SK-MEL-5 (cell line): ENCODE measurements around the gene NUP98. TPM values are rescaled to one million over a fixed set of nuclear protein-coding genes. Genes with fewer than 3 reads are reported as not detected.
"Not testable (repeated sequence)": the region's sequence is repeated elsewhere in the genome, so short reads cannot be mapped to it uniquely, and the experiment has no call there.

ENCODE experiments used
- DNase-seq: peaks from one replicate; pipeline ENCODE4 v3.0.0-alpha.2; 2016; ENCODE audit warnings: low read depth, low spot score
- in situ Hi-C: cut with HindIII; loops from 2 replicates; pipeline ENCODE4 v1.10.0; 2016; ENCODE audit warnings: low sequenced_read_pairs, high pct_unique_total_duplicates, low pct_unique_long_range_greater_than_20kb
- total RNA-seq: library from RNA; depleted of rRNA; stranded (reverse); fragments of >200 nt; shearing (Covaris generic); gene quantifications from 2 replicates; pipeline ENCODE4 v1.2.3, GENCODE V29; 2014

NUP98 gene
- total RNA-seq, 1 experiment from 2014 or later = 102 TPM

- in situ Hi-C loops = no loop called here
- DNase-seq = no peak
Observed at GRCh38 chr11:3775736-3776406, 21.5 kb downstream of the NUP98 start.

GRCh38 chr11:3773180-3773579, 24.2 kb downstream of the NUP98 start:
- no peak for DNase-seq
- in situ Hi-C loops = no loop called here

DNA sequence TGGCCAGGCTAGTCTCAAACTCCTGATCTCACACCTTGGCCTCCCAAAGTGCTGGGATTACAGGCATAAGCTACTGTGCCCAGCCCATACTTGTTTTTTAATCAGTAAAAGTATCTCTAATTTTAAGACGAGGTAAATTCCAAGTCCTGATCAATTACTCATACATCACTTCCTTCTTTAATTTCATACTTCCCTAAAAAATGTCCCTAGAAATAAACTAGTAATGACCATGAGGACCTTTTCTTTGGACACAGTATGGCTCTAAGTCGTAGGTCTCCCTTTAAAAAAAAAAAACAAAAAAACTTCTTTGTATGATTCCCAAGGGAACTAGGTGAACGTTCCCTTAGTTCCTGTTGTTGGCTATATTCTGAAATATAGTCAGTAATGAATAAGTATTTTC, 29.8 kb downstream of the NUP98 start:
- DNase-seq = no peak
- in situ Hi-C loops = no loop called here

DNA sequence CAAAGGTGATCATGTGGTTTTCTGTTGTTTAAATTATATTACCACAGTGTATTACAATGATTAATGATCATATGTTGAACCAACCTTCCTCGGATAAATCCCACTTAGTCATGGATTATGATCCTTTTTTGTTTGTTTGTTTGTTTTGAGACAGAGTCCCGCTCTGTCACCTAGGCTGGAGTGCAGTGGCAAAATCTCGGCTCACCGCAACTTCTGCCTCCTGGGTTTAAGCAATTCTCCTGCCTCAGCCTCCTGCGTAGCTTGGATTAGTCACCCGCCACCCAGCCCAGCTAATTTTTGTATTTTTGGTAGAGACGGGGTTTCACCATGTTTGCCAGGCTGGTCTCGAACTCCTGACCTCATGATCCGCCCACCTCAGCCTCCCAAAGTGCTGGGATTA, 30.5 kb downstream of the NUP98 start:
- DNase-seq, in situ Hi-C loops: not testable (repeated sequence)

DNA sequence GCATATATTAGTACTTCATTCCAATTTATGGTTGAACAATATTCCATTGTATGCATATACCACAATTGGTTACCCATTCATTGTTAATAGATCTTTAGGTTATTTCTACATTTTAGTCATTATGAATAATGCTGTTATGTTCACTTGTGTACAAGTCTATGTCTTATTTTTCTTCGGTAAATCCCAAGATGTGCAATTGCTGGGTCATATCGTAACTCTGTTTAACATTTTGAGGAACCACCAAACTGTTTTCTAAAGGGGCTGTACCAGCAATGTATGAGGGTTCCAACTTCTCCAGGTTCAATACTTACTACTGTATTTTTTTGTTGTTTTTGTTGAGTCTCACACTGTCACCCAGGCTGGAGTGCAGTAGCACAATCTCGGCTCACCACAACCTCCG, 33.1 kb downstream of the NUP98 start:
- DNase-seq = no peak
- in situ Hi-C loops = no loop called here

DNA sequence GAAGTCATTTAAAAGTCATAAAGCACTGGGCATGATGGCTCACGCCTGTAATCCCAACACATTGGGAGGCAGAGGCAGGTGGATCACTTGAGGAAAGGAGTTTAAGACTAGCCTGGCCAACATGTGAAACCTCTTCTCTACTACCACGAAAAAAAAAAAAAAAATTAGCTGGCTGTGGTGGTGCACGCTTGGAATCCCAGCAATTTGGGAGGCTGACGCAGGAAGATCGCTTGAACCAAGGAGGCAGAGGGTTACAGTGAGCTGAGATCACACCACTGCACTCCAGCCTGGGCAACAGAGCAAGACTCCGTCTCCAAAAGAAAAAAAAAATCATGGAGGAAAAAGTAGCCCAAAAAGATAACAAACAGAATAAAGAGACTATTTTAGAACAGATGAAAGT, 42.2 kb downstream of the NUP98 start:
- in situ Hi-C loops = no loop called here
- DNase-seq = no peak

DNA sequence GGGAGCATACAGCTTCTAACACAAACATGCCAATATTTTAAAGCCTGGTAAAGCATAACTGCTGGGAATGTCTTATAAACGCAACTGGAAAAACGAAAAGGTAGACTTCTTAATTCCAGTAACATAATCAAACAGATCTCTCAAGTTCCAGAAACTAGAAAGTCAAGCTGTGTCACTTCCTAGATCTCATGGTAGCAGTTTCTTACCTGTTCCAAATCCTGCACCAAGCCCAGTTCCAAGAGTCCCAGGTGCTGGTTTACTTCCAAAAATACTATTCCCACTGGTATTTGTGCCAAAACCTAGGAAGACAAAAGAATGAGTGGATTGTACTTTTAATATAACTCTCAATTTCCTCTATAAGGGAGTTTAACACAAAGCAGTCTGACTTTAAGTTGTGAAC, 44.2 kb downstream of the NUP98 start:
- no peak for DNase-seq
- in situ Hi-C loops = no loop called here

DNA sequence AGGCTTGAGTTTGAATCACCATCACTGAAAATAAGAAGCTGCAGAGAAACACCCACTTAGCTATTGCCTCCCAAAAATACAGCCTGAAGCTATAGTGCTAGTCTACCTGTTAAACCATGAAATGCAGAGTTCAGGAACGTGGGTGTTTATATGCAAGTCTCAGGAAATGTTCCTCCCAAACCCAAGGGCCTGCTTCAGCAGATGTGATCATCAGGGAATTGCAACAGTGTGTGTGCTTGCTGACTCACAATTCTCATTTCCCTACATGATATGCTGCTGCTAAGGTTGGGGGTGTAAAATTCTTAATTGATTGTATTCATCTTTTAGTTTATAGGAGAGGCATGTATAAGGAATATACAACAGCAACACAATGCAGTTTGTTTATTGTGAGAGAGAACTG, 49.6 kb downstream of the NUP98 start:
- DNase-seq = no peak
- in situ Hi-C loops = no loop called here

DNA sequence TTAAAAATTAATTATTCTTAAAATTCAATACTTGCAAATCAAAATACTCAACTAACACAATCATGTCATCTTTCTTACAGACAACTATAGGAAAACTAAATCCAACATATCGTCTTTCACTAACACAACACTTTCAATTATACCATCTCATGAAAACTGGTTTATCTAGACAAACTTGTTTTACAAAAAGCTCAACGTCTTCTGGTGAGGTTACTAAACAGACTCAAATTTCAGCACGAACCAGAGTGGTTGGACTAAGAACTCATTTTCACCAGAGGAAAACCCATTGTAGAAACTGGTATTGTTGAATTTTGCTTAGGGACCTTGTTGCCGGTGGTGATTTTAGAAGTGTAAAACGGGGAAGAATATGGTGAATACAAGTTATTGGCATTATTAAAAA, 52.2 kb downstream of the NUP98 start:
- DNase-seq = no peak
- in situ Hi-C loops = no loop called here

DNA sequence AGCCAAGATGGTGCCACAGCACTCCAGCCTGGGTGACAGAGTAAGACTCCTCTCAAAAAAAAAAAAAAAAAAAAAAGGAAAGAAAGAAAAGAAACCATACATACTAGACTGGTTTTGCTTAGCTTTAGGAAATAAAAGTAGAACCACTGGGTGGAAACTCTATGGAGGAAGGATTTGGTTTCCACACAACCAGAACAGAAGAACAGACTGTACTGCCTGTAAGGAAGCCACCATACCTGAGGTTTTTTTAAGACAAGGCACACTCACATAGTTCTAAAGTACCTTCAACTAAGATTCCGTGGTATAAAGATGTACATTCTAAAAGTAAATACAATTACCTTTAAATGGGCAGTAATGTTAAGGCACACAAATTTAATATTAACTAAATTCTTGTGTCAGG, 58.6 kb downstream of the NUP98 start:
- in situ Hi-C loops = no loop called here
- no peak for DNase-seq

DNA sequence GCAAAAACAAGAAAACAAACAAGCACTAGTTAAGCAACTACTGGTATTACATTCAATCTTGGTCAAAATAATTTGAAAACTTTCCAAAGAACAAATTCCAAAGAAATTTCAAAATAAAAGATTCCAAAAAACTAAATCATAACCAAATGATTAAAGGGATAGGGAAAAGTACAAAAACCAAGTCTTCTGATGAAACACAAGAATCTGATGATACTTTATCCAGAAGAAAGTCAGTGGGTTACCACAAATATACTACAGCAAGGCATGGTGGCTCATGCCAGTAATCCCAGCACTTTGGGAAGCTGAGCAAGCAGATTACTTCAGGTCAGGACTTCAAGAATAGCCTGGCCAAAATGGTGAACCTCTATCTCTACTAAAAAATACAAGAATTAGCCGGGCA, 59.1 kb downstream of the NUP98 start:
- no peak for DNase-seq
- in situ Hi-C loops = no loop called here

DNA sequence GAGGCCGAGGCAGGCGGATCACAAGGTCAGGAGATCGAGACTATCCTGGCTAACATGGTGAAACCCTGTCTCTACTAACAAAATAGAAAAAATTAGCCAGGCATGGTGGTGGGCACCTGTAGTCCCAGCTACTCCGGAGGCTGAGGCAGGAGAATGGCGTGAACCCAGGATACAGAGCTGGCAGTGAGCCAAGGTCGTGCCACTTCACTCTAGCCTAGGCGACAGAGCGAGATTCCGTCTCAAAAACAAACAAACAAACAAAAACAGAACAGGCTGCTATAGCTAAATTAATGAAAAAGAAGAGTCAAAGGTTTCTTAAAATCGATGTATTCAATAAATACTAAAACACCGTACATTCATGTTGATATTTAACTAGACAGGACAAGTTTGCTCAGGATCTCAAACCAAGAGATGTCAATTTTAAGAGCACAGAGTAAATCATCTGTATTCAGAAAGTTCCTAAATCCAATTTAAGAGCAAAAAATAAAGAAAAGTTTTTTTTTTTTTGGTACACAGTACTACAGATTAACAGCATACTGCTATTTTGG, 59.9 kb downstream of the NUP98 start:
- no peak for DNase-seq
- in situ Hi-C loops = no loop called here

GRCh38 chr11:3736816-3737215, 60.5 kb downstream of the NUP98 start:
- in situ Hi-C loops = no loop called here
- DNase-seq = no peak

- in situ Hi-C loops = no loop called here
- DNase-seq = no peak
Observed at GRCh38 chr11:3735827-3736226, 61.5 kb downstream of the NUP98 start.

- in situ Hi-C loops = no loop called here
Observed at GRCh38 chr11:3732671-3733436, 64.5 kb downstream of the NUP98 start.

DNA sequence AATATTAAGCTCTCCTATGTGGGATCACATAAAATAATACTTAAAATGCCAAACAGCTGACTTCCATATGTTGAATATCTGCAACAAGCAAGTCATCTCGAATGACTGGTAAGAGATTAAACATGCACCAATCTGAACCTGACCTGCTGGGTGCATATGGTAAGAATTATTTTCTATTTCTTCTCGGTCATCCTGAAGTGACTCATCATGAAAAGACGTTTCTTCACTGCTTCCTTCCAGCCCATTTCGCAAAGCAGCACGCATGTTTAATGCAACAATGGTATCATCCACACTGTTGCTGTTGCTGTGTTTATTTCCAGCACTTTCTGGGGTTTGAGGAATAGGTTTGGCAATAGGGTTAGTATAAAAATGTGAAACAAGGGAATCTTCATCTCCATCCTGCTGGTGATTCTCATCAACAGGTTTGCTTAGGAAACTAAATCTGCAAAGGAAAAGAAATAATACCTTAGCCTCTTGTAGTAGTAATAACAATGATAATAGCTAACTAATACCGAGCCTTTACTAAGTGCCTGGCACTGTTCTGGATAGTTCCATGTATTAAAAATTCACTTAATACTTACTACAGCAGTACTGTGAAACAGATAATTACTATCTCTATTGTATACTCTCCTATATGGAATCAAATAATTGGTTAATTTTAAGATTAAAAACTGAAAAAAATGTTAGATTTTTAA, 74.2 kb downstream of the NUP98 start:
- DNase-seq = peak; percentile 65
- in situ Hi-C loops = no loop called here

More at GRCh38 chr11:3732671-3733436, 64.5 kb downstream of the NUP98 start:
- DNase-seq = peak; percentile 36

- in situ Hi-C loops = no loop called here
- DNase-seq = no peak
Observed at GRCh38 chr11:3722100-3722499, 75.3 kb downstream of the NUP98 start.

- in situ Hi-C loops = no loop called here
Observed at GRCh38 chr11:3720997-3721396, 76.4 kb downstream of the NUP98 start.

More at GRCh38 chr11:3720997-3721396, 76.4 kb downstream of the NUP98 start:
- DNase-seq = no peak
